Gastroesophageal sphincter (tissue), 4 donors: ENCODE results near the gene HES4. TPM values are rescaled to one million over a fixed set of nuclear protein-coding genes. Genes with fewer than 3 reads are reported as not detected.
A peak's percentile ranks its signal among the peaks of the same experiment; 100 is the strongest.
"Not testable (repeated sequence)": the region's sequence is repeated elsewhere in the genome, so short reads cannot be mapped to it uniquely, and the experiment has no call there.

ENCODE experiments used
- ATAC-seq: fragments of 150-250 bp; one replicate; pipeline ENCODE4 v1.9.1; 2016; ENCODE audit warnings: mild to moderate bottlenecking, moderate library complexity
- H3K27ac ChIP-seq, 4 donors: fragments of 200-600 bp; sonication (generic) in 3 of 4; 1 replicate in 3 of 4; 2 replicates in 1 of 4; pipeline ENCODE4 v1.5.1; 2016 to 2019
- H3K27me3 ChIP-seq: fragments of 200-600 bp; sonication (generic); one replicate; pipeline ENCODE4 v1.5.1; 2019
- H3K36me3 ChIP-seq, 2 donors: fragments of 200-600 bp; sonication (generic); one replicate each; pipeline ENCODE4 v1.5.1; 2019; ENCODE audit warnings: control low read depth in 1 of 2
- H3K4me1 ChIP-seq, 3 donors: fragments of 200-600 bp; sonication (generic); 1 replicate in 2 of 3; 2 replicates in 1 of 3; pipeline ENCODE4 v1.5.1; 2016 to 2019; ENCODE audit warnings: control low read depth in 2 of 3
- H3K4me3 ChIP-seq, 2 donors: fragments of 200-600 bp; sonication (generic); one replicate each; pipeline ENCODE4 v1.5.1; 2019; ENCODE audit warnings: mild to moderate bottlenecking in 1 of 2, moderate library complexity in 1 of 2
- H3K9me3 ChIP-seq, 3 donors: fragments of 200-600 bp; sonication (generic); one replicate each; pipeline ENCODE4 v1.5.1; 2017 to 2019; ENCODE audit warnings: control low read depth in 2 of 3
- EP300 ChIP-seq: sonication (generic); formaldehyde crosslinking; IDR thresholded peaks from one replicate; pipeline ENCODE4 v1.6.1; 2017; ENCODE audit warnings: antibody characterized with exemption, mild to moderate bottlenecking
- POLR2A ChIP-seq, 2 donors: fragments of 450-650 bp; IDR thresholded peaks; one replicate each; pipeline ENCODE4 v1.6.1; 2017; ENCODE audit warnings: antibody characterized with exemption in 2 of 2, mild to moderate bottlenecking in 2 of 2, moderate library complexity in 1 of 2
- POLR2AphosphoS5 ChIP-seq: sonication (generic); formaldehyde crosslinking; IDR thresholded peaks from one replicate; pipeline ENCODE4 v1.6.1; 2017; ENCODE audit warnings: antibody characterized with exemption
- WGBS, 2 donors: methylation state at CpG; one replicate each; pipeline ENCODE4 v1.1.5; 2018; ENCODE audit warnings: low coverage in 1 of 2; 5-methylcytosine and 5-hydroxymethylcytosine counted together
- total RNA-seq, 4 donors: library from RNA; depleted of rRNA; stranded (reverse); fragments of >200 nt; gene quantifications; one replicate each; pipeline ENCODE4 v1.1.0, GENCODE V29; 2016
- TF ChIP-seq, protein P1 (sequence below), 4 experiments: fragments of 200-600 bp in 2 of 4; fragments of 450-650 bp in 2 of 4; sonication (generic) in 1 of 4; IDR thresholded peaks; one replicate each; pipeline ENCODE4 v1.5.1; 2017 to 2019; ENCODE audit warnings: antibody characterized with exemption in 4 of 4, mild to moderate bottlenecking in 2 of 4, moderate library complexity in 2 of 4

Gene HES4
- total RNA-seq, 4 donors from 2014 or later, result 33.6 to 77.6 (median 48.4) TPM

DNA sequence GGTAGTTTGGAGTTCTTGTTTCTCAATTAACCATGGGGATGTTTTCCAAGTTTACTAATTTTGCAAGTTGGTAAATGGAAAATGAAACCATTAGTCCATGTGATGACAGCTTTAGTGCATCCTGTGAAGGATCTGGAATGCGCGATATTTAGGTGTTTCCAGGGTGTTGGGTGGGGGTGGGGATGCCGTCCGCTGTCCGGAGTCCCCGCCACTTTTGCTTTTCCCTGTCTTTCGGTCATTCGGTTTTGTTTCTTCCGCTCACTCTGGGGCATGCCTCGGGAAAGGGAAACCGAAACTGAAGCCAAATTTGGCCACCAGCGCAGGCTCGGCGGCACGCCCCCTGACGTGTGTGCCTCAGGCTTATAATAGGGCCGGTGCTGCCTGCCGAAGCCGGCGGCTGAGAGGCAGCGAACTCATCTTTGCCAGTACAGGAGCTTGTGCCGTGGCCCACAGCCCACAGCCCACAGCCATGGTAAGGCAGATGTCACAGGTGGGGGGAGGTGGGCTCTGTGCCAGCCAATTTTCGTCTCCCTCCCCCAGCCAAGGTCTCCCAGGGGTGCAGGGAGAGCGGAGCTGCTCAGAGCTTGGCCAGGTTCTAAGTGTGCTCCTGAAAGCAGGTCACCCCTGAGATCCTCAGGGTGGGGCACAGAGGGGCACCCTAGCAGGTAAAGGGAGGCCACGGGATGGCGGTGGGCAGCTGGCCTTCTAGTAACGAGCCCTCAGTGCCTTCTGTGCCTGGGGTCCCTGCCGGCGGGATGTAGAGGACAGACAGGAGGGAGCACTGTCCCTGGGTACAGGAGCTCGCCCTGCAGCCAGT lies 13.4 kb upstream of the HES4 start, which contains the start of gene ISG15:
TSS of gene ISG15 (plus strand) at position 393 of the 817 bp plus-strand sequence. CDS start at position 470, 77 bp downstream.
- Histone ChIP-seq H3K4me1 (peaks cover 0 to 28% (median 8%) of the 10 kb centered on the region in 3 donors), H3K9me3 (no peaks in the 10 kb centered on the region), H3K4me3 (peak within 1 kb of the TSS; percentile 57 to 75), H3K27me3 (no peaks in the 10 kb centered on the region), H3K27ac (peak within 1 kb of the TSS; percentile 47 to 93 (median 91)), H3K36me3 (no peaks in the 10 kb centered on the region)
- 0 to 10% methylated on average over 5 to 9 of the region's 30 CpGs for WGBS, 2 donors
- TF ChIP-seq EP300 (no peak), POLR2A (IDR thresholded peaks at IDR 0.05) (peak in 1 of 2 donors; percentile 20), POLR2AphosphoS5 (peak; percentile 72)
- TF ChIP-seq, protein P1, sequence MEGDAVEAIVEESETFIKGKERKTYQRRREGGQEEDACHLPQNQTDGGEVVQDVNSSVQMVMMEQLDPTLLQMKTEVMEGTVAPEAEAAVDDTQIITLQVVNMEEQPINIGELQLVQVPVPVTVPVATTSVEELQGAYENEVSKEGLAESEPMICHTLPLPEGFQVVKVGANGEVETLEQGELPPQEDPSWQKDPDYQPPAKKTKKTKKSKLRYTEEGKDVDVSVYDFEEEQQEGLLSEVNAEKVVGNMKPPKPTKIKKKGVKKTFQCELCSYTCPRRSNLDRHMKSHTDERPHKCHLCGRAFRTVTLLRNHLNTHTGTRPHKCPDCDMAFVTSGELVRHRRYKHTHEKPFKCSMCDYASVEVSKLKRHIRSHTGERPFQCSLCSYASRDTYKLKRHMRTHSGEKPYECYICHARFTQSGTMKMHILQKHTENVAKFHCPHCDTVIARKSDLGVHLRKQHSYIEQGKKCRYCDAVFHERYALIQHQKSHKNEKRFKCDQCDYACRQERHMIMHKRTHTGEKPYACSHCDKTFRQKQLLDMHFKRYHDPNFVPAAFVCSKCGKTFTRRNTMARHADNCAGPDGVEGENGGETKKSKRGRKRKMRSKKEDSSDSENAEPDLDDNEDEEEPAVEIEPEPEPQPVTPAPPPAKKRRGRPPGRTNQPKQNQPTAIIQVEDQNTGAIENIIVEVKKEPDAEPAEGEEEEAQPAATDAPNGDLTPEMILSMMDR (IDR thresholded peaks at IDR 0.05), result no peak
- peak; percentile 96 for ATAC-seq

DNA sequence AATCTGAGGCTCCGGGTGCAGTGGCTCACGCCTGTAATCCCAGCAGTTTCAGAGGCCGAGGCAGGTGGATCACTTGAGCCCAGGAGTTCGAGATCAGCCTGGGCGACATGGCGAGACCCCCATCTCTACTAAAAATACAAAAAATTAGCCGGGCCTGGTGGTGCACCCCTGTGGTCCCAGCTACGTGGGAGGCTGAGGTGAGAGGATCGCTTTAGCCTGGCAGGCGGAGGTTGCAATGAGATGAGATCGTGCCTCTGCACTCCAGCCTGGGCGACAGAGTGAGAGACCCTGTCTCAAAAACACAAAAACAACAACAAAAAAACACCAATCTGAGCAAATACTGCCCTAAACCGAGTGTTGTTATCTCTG lies 12.8 kb upstream of the HES4 start:
- H3K27ac ChIP-seq, result peak overlapping the region; percentile 47 to 93 (median 91)
- not testable (repeated sequence) for ATAC-seq, H3K9me3 ChIP-seq, H3K36me3 ChIP-seq, H3K27me3 ChIP-seq
- WGBS, 2 donors, result 59% methylated on average over 11 of the region's 13 CpGs; no CpG with 5 or more reads in 1 of the 2 donors
- peak overlapping the region; percentile 57 to 75 for H3K4me3 ChIP-seq
- H3K4me1 ChIP-seq, result peaks cover 0 to 28% (median 8%) of the 10 kb centered on the region in 3 donors

GRCh38 chr1:1011396-1011949 lies 11.6 kb upstream of the HES4 start:
- TF ChIP-seq EP300 (no peak), POLR2AphosphoS5 (no peak), POLR2A (IDR thresholded peaks at IDR 0.05) (no peak)
- TF ChIP-seq, protein P1 (IDR thresholded peaks at IDR 0.05), result no peak
- Histone ChIP-seq H3K27me3 (peaks cover under 1% of the 10 kb centered on the region), H3K36me3 (no peaks in the 10 kb centered on the region), H3K4me3 (no peak overlapping the region), H3K9me3 (no peaks in the 10 kb centered on the region), H3K4me1 (peaks cover 0 to 28% (median 8%) of the 10 kb centered on the region in 3 donors), H3K27ac (no peak overlapping the region)
- ATAC-seq, result no peak
- 73 to 92% methylated on average over 12 to 14 of the region's 14 CpGs for WGBS, 2 donors

DNA sequence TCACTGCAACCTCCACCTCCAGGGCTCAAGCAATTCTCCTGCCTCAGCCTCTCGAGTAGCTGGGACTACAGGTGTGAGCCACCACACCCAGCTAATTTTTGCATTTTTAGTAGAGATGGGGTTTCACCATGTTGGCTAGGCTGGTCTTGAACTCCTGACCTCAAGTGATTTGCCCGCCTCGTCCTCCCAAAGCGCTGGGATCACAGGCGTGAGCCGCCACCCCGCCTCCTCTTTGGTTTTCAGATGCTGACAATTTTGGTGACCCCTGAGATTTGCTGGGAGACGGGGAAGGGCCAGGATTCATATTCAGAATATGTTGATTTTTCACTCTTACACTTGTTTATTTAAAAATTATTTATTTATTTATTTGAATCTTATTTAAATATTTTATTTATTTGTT lies 10.2 kb upstream of the HES4 start:
- not testable (repeated sequence) for H3K36me3 ChIP-seq, H3K9me3 ChIP-seq, H3K27ac ChIP-seq, H3K27me3 ChIP-seq, ATAC-seq, H3K4me3 ChIP-seq
- 95% methylated on average over 4 of the region's 8 CpGs; no CpG with 5 or more reads in 1 of the 2 donors for WGBS, 2 donors
- peaks cover 0 to 35% (median 14%) of the 10 kb centered on the region in 3 donors for H3K4me1 ChIP-seq

GRCh38 chr1:1006305-1007159 lies 6.6 kb upstream of the HES4 start:
- WGBS, 2 donors, result 85 to 86% methylated on average over 5 to 13 of the region's 37 CpGs
- TF ChIP-seq POLR2AphosphoS5 (no peak), EP300 (no peak), POLR2A (IDR thresholded peaks at IDR 0.05) (no peak)
- TF ChIP-seq, protein P1 (IDR thresholded peaks at IDR 0.05), result no peak
- Histone ChIP-seq H3K4me1 (peaks cover 0 to 27% (median 10%) of the 10 kb centered on the region in 3 donors), H3K27me3 (peaks cover 10% of the 10 kb centered on the region), H3K4me3 (no peak overlapping the region), H3K9me3 (no peaks in the 10 kb centered on the region), H3K27ac (no peak overlapping the region), H3K36me3 (peaks cover 0 to 3% of the 10 kb centered on the region in 2 donors)
- no peak for ATAC-seq
